Measurements from ENCODE around the gene TIGD4. TPM values are rescaled to one million over a fixed set of nuclear protein-coding genes. Genes with fewer than 3 reads are reported as not detected.

Gene TIGD4
- total RNA-seq, 1 donor from 2014 or later, result 3.8 TPM

DNA sequence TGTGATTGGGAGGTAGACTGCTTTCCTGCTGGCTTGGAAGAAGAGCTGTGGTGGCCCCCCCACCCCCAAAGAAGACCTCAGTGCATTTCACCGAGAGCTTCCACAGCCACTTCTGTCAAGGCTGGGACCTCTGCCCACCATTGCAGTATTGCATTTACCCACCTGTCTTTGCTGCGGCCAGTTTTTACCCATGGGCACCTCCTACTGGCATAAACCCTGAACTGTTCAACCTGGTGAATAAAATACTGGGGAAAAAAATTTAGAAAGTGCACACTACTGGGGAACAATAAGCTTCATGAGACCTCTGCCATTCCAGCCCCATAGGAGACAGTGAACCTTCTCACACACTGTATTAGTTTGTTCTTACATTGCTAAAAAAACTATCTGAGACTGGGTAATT lies 40.5 kb upstream of the TIGD4 start:
- Mint-ChIP-seq H3K27ac (ENCODE audit: unreplicated experiment) (no peak overlapping the region), H3K27me3 (ENCODE audit: low read depth) (no peaks in the 10 kb centered on the region), H3K4me3 (no peak overlapping the region), H3K9me3 (peaks cover 30% of the 10 kb centered on the region), H3K36me3 (ENCODE audit: low read depth) (peaks cover 71% of the 10 kb centered on the region), H3K4me1 (no peaks in the 10 kb centered on the region)
- TF ChIP-seq, protein P1, sequence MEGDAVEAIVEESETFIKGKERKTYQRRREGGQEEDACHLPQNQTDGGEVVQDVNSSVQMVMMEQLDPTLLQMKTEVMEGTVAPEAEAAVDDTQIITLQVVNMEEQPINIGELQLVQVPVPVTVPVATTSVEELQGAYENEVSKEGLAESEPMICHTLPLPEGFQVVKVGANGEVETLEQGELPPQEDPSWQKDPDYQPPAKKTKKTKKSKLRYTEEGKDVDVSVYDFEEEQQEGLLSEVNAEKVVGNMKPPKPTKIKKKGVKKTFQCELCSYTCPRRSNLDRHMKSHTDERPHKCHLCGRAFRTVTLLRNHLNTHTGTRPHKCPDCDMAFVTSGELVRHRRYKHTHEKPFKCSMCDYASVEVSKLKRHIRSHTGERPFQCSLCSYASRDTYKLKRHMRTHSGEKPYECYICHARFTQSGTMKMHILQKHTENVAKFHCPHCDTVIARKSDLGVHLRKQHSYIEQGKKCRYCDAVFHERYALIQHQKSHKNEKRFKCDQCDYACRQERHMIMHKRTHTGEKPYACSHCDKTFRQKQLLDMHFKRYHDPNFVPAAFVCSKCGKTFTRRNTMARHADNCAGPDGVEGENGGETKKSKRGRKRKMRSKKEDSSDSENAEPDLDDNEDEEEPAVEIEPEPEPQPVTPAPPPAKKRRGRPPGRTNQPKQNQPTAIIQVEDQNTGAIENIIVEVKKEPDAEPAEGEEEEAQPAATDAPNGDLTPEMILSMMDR (conservative IDR thresholded peaks at IDR 0.05), result no peak
- no peak for DNase-seq (ENCODE audit: low read depth, low spot score)

DNA sequence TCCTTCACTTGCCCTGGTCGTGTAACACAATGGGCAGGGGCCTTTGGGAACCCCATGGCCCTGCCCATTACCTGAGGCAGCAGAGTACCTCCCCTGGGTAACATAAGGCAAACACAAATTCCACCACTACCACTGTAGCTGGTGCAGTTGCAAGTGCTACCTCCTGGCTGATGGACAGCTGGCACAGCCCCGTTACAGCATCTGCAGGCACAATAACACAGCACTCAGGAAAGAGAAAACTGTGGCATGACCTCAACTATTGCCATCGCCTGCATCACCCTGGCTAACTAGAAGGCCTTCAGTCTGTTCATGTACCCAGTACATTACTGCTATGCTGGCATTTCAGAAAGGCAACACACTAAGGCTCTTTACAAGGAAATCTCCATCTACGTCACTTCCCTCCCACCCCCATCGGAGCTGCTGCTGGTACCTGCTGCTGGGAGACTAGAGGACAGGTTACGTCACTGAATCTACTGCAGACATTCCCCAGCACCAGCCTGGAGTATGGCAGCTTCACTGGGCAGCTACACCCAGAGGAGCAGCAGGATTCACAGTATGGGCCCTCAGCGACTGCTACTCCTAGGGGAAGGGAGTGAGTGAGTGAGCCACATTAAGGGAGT lies 39.6 kb upstream of the TIGD4 start:
- peaks cover 72% of the 10 kb centered on the region for H3K36me3 Mint-ChIP-seq (ENCODE audit: low read depth)
- TF ChIP-seq, protein P1 (conservative IDR thresholded peaks at IDR 0.05), result no peak
- no peak for DNase-seq (ENCODE audit: low read depth, low spot score)

DNA sequence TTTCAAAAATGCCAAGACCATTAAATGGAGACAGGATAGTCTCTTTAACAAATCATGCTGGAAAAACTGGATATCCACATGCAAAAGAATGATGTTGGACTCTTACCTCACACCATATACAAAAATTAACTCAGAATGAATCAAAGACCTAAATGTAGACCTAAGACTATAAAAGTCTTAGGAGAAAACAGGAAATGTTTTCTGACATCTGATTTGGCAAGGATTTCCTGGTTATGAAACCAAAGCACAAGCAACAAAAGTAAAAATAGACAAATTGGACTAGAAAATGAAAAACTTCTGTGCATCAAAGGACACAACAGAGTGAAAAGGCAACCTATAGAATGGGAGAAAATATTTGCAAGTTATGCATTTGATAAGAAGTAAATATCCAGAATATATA lies 37.8 kb upstream of the TIGD4 start:
- H3K27ac Mint-ChIP-seq (ENCODE audit: unreplicated experiment), result no peak overlapping the region
- no peak overlapping the region for H3K4me3 Mint-ChIP-seq
- DNase-seq (ENCODE audit: low read depth, low spot score), result no peak
- TF ChIP-seq, protein P1 (conservative IDR thresholded peaks at IDR 0.05), result no peak
- no peaks in the 10 kb centered on the region for H3K4me1 Mint-ChIP-seq
- no peaks in the 10 kb centered on the region for H3K27me3 Mint-ChIP-seq (ENCODE audit: low read depth)
- peaks cover 82% of the 10 kb centered on the region for H3K36me3 Mint-ChIP-seq (ENCODE audit: low read depth)
- peaks cover 32% of the 10 kb centered on the region for H3K9me3 Mint-ChIP-seq

More for the DNA sequence above, 39.6 kb upstream of the TIGD4 start:
- Mint-ChIP-seq H3K4me3 (no peak overlapping the region), H3K9me3 (peaks cover 26% of the 10 kb centered on the region), H3K27me3 (ENCODE audit: low read depth) (no peaks in the 10 kb centered on the region), H3K27ac (ENCODE audit: unreplicated experiment) (no peak overlapping the region), H3K4me1 (no peaks in the 10 kb centered on the region)

DNA sequence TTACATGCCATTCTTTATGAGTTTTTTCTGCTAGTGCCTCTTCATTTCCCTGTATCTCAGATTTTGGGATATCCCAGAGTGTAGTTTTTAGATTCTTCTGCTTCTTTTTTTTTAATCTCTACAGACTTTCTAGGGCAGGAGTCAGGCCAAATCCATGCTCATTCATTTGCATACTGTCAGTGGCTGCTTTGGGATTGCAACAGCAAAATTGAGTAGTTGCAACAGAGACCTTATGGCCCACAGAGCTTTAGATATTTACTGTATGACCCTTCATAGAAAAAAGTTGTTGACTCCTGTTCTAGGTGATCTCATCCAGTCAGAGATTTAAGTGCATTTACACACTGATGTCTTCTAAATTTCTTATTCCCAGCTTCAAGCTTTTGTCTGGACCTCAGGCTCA lies 35.5 kb upstream of the TIGD4 start:
- Mint-ChIP-seq H3K36me3 (ENCODE audit: low read depth) (peaks cover 80% of the 10 kb centered on the region), H3K4me1 (no peaks in the 10 kb centered on the region), H3K27me3 (ENCODE audit: low read depth) (no peaks in the 10 kb centered on the region), H3K4me3 (no peak overlapping the region), H3K9me3 (peaks cover 27% of the 10 kb centered on the region), H3K27ac (ENCODE audit: unreplicated experiment) (no peak overlapping the region)
- DNase-seq (ENCODE audit: low read depth, low spot score), result no peak
- TF ChIP-seq, protein P1 (conservative IDR thresholded peaks at IDR 0.05), result no peak

DNA sequence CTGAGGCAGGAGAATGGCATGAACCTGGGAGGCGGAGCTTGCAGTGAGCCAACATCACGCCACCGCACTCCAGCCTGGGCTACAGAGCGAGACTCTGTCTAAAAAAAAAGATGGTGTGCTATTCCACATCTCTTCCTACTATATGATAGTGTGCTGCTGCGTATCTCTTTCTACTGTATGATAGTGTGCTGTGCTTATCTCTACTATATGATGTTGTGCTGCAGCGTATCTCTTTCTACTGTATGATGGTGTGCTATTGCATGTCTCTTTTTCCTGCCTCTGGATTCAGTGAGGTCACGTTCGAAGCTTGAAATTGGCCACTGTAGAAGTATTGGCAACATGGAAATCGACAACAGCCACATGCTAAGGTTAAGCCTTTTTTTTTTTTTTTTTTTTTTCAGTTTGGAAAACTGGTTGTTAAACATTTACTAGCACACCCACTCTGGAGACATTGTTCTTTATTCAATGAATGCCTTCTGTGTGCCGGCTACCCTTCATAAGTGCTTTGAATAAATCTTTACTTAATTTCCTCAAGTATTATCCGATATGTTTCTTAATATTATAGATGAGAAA lies 31.3 kb upstream of the TIGD4 start:
- no peaks in the 10 kb centered on the region for H3K4me1 Mint-ChIP-seq
- no peaks in the 10 kb centered on the region for H3K27me3 Mint-ChIP-seq (ENCODE audit: low read depth)
- H3K4me3 Mint-ChIP-seq, result no peak overlapping the region
- TF ChIP-seq, protein P1 (conservative IDR thresholded peaks at IDR 0.05), result no peak
- no peak overlapping the region for H3K27ac Mint-ChIP-seq (ENCODE audit: unreplicated experiment)
- DNase-seq (ENCODE audit: low read depth, low spot score), result no peak
- H3K36me3 Mint-ChIP-seq (ENCODE audit: low read depth), result peaks cover 61% of the 10 kb centered on the region
- peaks cover 21% of the 10 kb centered on the region for H3K9me3 Mint-ChIP-seq

All from neural crest cell (in vitro differentiated cells).